H1 (cell line): ENCODE results near the gene MEF2B. TPM values are rescaled to one million over a fixed set of nuclear protein-coding genes. Genes with fewer than 3 reads are reported as not detected.

Source experiments
- CTCF ChIA-PET: fragments of 300-600 bp; sonication (Branson Sonifier 250); formaldehyde crosslinking; loops from one replicate; lab custom pipeline; 2021; ENCODE audit not compliant: partially characterized antibody; lab: Charles Lee
- POLR2A ChIA-PET: fragments of 300-600 bp; sonication (Branson Sonifier 250); formaldehyde crosslinking; loops from one replicate; lab custom pipeline; 2021; ENCODE audit warnings: inconsistent platforms; ENCODE audit not compliant: partially characterized antibody; lab: Charles Lee
- DNase-seq, 2 experiments: peaks; one replicate each; pipeline versions ENCODE4 v3.0.0 to v3.0.0-alpha.2; 2010 to 2022; ENCODE audit warnings: low spot score in 2 of 2, low read depth in 1 of 2, mixed read lengths in 1 of 2
- FAIRE-seq: peaks from 2 replicates; lab custom pipeline; 2011; peaks lifted over from hg19 to GRCh38; lab: Jason Lieb, UNC
- H2AFZ ChIP-seq: 2 replicates; pipeline ENCODE4 v1.8.1; 2012; ENCODE audit warnings: low read length, inconsistent platforms
- H2AK5ac ChIP-seq: 2 replicates; pipeline ENCODE4 v1.6.1; 2013; ENCODE audit warnings: low read depth, low read length
- H2BK120ac ChIP-seq: replicated peaks from 2 replicates; pipeline ENCODE3; 2013; ENCODE audit warnings: low read depth, low read length, inconsistent platforms
- H2BK12ac ChIP-seq: 2 replicates; pipeline ENCODE4 v1.6.1; 2013; ENCODE audit warnings: low read depth, low read length
- H2BK15ac ChIP-seq: 2 replicates; pipeline ENCODE4 v1.6.1; 2013; ENCODE audit warnings: low read length
- H2BK20ac ChIP-seq: 2 replicates; pipeline ENCODE4 v1.6.1; 2013; ENCODE audit warnings: low read length
- H2BK5ac ChIP-seq: 2 replicates; pipeline ENCODE4 v1.6.1; 2013; ENCODE audit warnings: low read depth, low read length
- H3K14ac ChIP-seq: 2 replicates; pipeline ENCODE4 v1.6.1; 2013; ENCODE audit warnings: inconsistent platforms; ENCODE audit not compliant: insufficient read length
- H3K18ac ChIP-seq: 2 replicates; pipeline ENCODE4 v1.6.1; 2013; ENCODE audit warnings: low read length; ENCODE audit errors: extremely low read depth
- H3K23ac ChIP-seq: 2 replicates; pipeline ENCODE4 v1.6.1; 2013; ENCODE audit warnings: inconsistent platforms; ENCODE audit not compliant: insufficient read length
- H3K23me2 ChIP-seq: 2 replicates; pipeline ENCODE4 v1.6.1; 2013; ENCODE audit warnings: low read depth, low read length
- H3K27ac ChIP-seq: 2 replicates; pipeline ENCODE4 v1.6.1; 2011; ENCODE audit warnings: low read depth, low read length, inconsistent platforms
- H3K27me3 ChIP-seq, 4 experiments: replicated peaks in 1 of 4; 1 replicate in 1 of 4; 2 replicates in 3 of 4; pipeline versions ENCODE4 v1.6.1 to v1.8.1; 2011 to 2013; ENCODE audit warnings: low read length in 3 of 4, mild to moderate bottlenecking in 3 of 4, inconsistent platforms in 2 of 4, mixed read lengths in 2 of 4, moderate library complexity in 1 of 4; ENCODE audit not compliant: control insufficient read depth in 3 of 4, insufficient read depth in 3 of 4; ENCODE audit errors: extremely low read depth in 1 of 4
- H3K36me3 ChIP-seq, 4 experiments: 2 replicates each; pipeline versions ENCODE4 v1.6.1 to v1.8.1; 2011 to 2013; ENCODE audit warnings: mild to moderate bottlenecking in 4 of 4, low read length in 3 of 4, moderate library complexity in 2 of 4, control low read depth in 1 of 4, inconsistent platforms in 1 of 4; ENCODE audit not compliant: insufficient read depth in 4 of 4, control insufficient read depth in 2 of 4
- H3K4ac ChIP-seq: replicated peaks from 2 replicates; pipeline ENCODE3; 2013; ENCODE audit warnings: low read length, low read depth, mixed read lengths, inconsistent platforms; ENCODE audit not compliant: insufficient read length
- H3K4me1 ChIP-seq, 4 experiments: replicated peaks in 1 of 4; 1 replicate in 1 of 4; 2 replicates in 3 of 4; pipeline versions ENCODE4 v1.6.1 to v1.8.1; 2011 to 2013; ENCODE audit warnings: low read length in 3 of 4, inconsistent platforms in 2 of 4, mixed read lengths in 1 of 4; ENCODE audit not compliant: insufficient read depth in 4 of 4, control insufficient read depth in 3 of 4
- H3K4me2 ChIP-seq, 2 experiments: 2 replicates each; pipeline versions ENCODE4 v1.6.1 to v1.8.1; 2011 to 2013; ENCODE audit warnings: low read depth in 2 of 2, low read length in 2 of 2, control low read depth in 1 of 2, inconsistent platforms in 1 of 2, mild to moderate bottlenecking in 1 of 2; ENCODE audit not compliant: insufficient read depth in 1 of 2
- H3K4me3 ChIP-seq, 4 experiments: fragments of 200-600, 300-600 bp in 1 of 4; sonication (generic), shearing (Covaris generic), sonication (Bioruptor Twin) in 1 of 4; 2 replicates each; pipeline versions ENCODE4 v1.5.1 to v1.8.1; 2011 to 2016; ENCODE audit warnings: low read length in 4 of 4, low read depth in 3 of 4, control low read depth in 2 of 4, inconsistent platforms in 2 of 4, mild to moderate bottlenecking in 2 of 4, mixed read lengths in 1 of 4, moderate library complexity in 1 of 4; ENCODE audit not compliant: insufficient read depth in 2 of 4; ENCODE audit errors: extremely low read depth in 1 of 4
- H3K56ac ChIP-seq: replicated peaks from 2 replicates; pipeline ENCODE3; 2013; ENCODE audit warnings: low read depth, mild to moderate bottlenecking, mixed read lengths, low read length, inconsistent platforms; ENCODE audit not compliant: insufficient read length
- H3K79me1 ChIP-seq: 2 replicates; pipeline ENCODE4 v1.6.1; 2013; ENCODE audit warnings: low read depth, low read length, control low read depth
- H3K79me2 ChIP-seq, 2 experiments: 2 replicates each; pipeline versions ENCODE4 v1.6.1 to v1.8.1; 2012 to 2013; ENCODE audit warnings: low read length in 2 of 2, mild to moderate bottlenecking in 2 of 2, inconsistent platforms in 1 of 2; ENCODE audit not compliant: insufficient read depth in 2 of 2, control insufficient read depth in 1 of 2
- H3K9ac ChIP-seq, 4 experiments: replicated peaks in 1 of 4; 1 replicate in 1 of 4; 2 replicates in 3 of 4; pipeline versions ENCODE4 v1.6.1 to v1.8.1; 2011 to 2013; ENCODE audit warnings: low read depth in 3 of 4, low read length in 3 of 4, control low read depth in 2 of 4, mild to moderate bottlenecking in 2 of 4, moderate library complexity in 2 of 4, inconsistent platforms in 1 of 4; ENCODE audit errors: extremely low read depth in 1 of 4
- H3K9me3 ChIP-seq, 2 experiments: 2 replicates each; pipeline versions ENCODE4 v1.6.1 to v1.8.1; 2012 to 2013; ENCODE audit warnings: mild to moderate bottlenecking in 2 of 2, moderate library complexity in 2 of 2, control low read depth in 1 of 2, inconsistent platforms in 1 of 2, low read depth in 1 of 2, low read length in 1 of 2, mixed read lengths in 1 of 2; ENCODE audit not compliant: insufficient read depth in 2 of 2
- H4K20me1 ChIP-seq, 2 experiments: replicated peaks in 1 of 2; 2 replicates each; pipeline versions ENCODE3 to v1.8.1; 2011 to 2013; ENCODE audit warnings: inconsistent platforms in 2 of 2, low read length in 2 of 2, mild to moderate bottlenecking in 1 of 2; ENCODE audit not compliant: insufficient read depth in 2 of 2, control insufficient read depth in 1 of 2
- H4K5ac ChIP-seq: 2 replicates; pipeline ENCODE4 v1.6.1; 2013; ENCODE audit warnings: low read length, low read depth, mixed read lengths, inconsistent platforms; ENCODE audit not compliant: insufficient read length
- H4K8ac ChIP-seq: 2 replicates; pipeline ENCODE4 v1.8.0; 2013; ENCODE audit warnings: mild to moderate bottlenecking, moderate library complexity, low read length, inconsistent platforms; ENCODE audit not compliant: insufficient read depth; ENCODE audit errors: extremely low read depth
- H4K91ac ChIP-seq: replicated peaks from 2 replicates; pipeline ENCODE3; 2013; ENCODE audit warnings: low read length, mixed read lengths, inconsistent platforms; ENCODE audit not compliant: insufficient read length
- ASH2L ChIP-seq: fragments of 200-600, 300-600 bp; sonication (generic); IDR thresholded peaks from one replicate; pipeline ENCODE4 v1.7.1; 2017; ENCODE audit warnings: low read length
- BACH1 ChIP-seq: IDR thresholded peaks from 2 replicates; pipeline ENCODE4 v1.6.1; 2012; ENCODE audit warnings: low read length, improper control_type of control experiment
- EGR1 ChIP-seq: IDR thresholded peaks from 2 replicates; pipeline ENCODE4 v1.6.1; 2011; ENCODE audit warnings: low read depth, low read length, borderline replicate concordance
- EZH2 ChIP-seq: fragments of 200-600 bp; sonication (generic); IDR thresholded peaks from 2 replicates; pipeline ENCODE4 v1.7.1; 2012; ENCODE audit warnings: low read depth, mild to moderate bottlenecking, moderate library complexity, low read length, inconsistent platforms; ENCODE audit not compliant: severe bottlenecking
- FOSL1 ChIP-seq: IDR thresholded peaks from 2 replicates; pipeline ENCODE4 v1.6.1; 2011; ENCODE audit warnings: mild to moderate bottlenecking, low read depth, low read length, moderate library complexity; ENCODE audit not compliant: insufficient read depth
- JUN ChIP-seq: IDR thresholded peaks from 2 replicates; pipeline ENCODE4 v1.6.1; 2011; ENCODE audit warnings: low read depth, mild to moderate bottlenecking, improper control_type of control experiment, low read length
- MAFK ChIP-seq: IDR thresholded peaks from 2 replicates; pipeline ENCODE4 v1.6.1; 2012; ENCODE audit warnings: low read depth, mild to moderate bottlenecking, improper control_type of control experiment, low read length
- POLR2AphosphoS5 ChIP-seq: IDR thresholded peaks from 2 replicates; pipeline ENCODE4 v1.6.1; 2011; ENCODE audit warnings: low read depth, low read length
- RFX5 ChIP-seq: IDR thresholded peaks from 2 replicates; pipeline ENCODE4 v1.6.1; 2011; ENCODE audit warnings: low read depth, low read length, improper control_type of control experiment, borderline replicate concordance
- SP2 ChIP-seq: IDR thresholded peaks from 2 replicates; pipeline ENCODE4 v1.6.1; 2012; ENCODE audit warnings: mild to moderate bottlenecking, low read length, inconsistent platforms
- TAF1 ChIP-seq: IDR thresholded peaks from 2 replicates; pipeline ENCODE4 v1.6.1; 2011; ENCODE audit warnings: mild to moderate bottlenecking, low read depth, low read length
- TBP ChIP-seq: IDR thresholded peaks from 2 replicates; pipeline ENCODE4 v1.6.1; 2011; ENCODE audit warnings: low read depth, low read length, improper control_type of control experiment
- WGBS, 2 experiments: shearing (Covaris generic) in 1 of 2; methylation state at CpG; one replicate each; pipeline versions ENCODE4 v1.1.6 to v1.1.7; 2013 to 2015; ENCODE audit warnings: low lambda C conversion rate in 2 of 2, mixed read lengths in 2 of 2, inconsistent platforms in 1 of 2, low coverage in 1 of 2, missing lambda C conversion rate in 1 of 2; ENCODE audit not compliant: insufficient replicate concordance in 2 of 2, insufficient coverage in 1 of 2, insufficient read length in 1 of 2; ENCODE audit errors: extremely low coverage in 1 of 2, missing lambda C conversion rate in 1 of 2; 5-methylcytosine and 5-hydroxymethylcytosine counted together
- polyA plus RNA-seq, 7 experiments: library from polyadenylated mRNA; depleted of rRNA in 3 of 7; stranded (reverse) in 5 of 7; unstranded in 2 of 7; fragments of >200 nt in 5 of 7; fragments of 200-250 nt in 2 of 7; gene quantifications; 1 replicate in 5 of 7; 2 replicates in 1 of 7; 4 replicates in 1 of 7; pipeline versions ENCODE4 v1.2.1 to v1.2.3, GENCODE V29; 2011 to 2013; ENCODE audit warnings: missing spikeins in 2 of 7, mixed read lengths in 2 of 7
- total RNA-seq: library from RNA; stranded (reverse); fragmentation: NEBNext Ultra II Directional; extraction: Animal tissue kit (Norgen Biotek cat#: 25700); gene quantifications from 2 replicates; pipeline ENCODE4 v1.2.1, GENCODE V29; 2021
- TF ChIP-seq, protein P1 (sequence below): IDR thresholded peaks from 2 replicates; pipeline ENCODE4 v1.6.1; 2012; ENCODE audit warnings: low read length, inconsistent platforms

MEF2B gene
- total and polyA plus RNA-seq, 2 of the 8 experiments (the other 6 are each of a cell fraction or from before 2014, with no cell fraction given), result 2.8 to 3.7 TPM

DNA sequence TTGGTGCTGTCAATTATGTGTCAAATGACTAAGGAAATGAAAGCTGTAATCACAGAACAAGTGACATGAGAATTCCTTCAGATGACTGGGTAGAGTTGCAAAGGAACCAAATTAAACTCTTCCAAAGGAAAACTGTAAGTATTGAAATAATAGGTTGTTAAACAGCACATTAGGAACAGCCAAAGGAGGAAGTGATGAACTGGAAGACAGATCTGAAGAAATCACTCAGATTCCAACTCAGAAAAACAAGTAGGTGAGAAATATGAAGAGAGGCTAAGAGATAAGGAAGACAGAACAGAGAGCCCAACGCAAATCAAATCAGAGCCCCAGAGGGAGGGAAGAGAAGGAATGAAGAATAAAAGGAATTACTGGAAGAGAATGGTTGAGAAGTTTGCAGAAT, 47.2 kb downstream of the MEF2B start:
- H4K5ac ChIP-seq, result no peak overlapping the region
- H2BK120ac ChIP-seq, result no peak overlapping the region
- WGBS, 2 experiments, result 88% methylated on average over 1 of the region's 1 CpG; no CpG with 5 or more reads in 1 of the 2 experiments
- H2AK5ac ChIP-seq, result no peak overlapping the region
- H2AFZ ChIP-seq, result no peak overlapping the region
- H3K36me3 ChIP-seq, result peaks cover 0 to 14% (median 4%) of the 10 kb centered on the region in 4 experiments; a peak in 3 of 8 replicates
- H3K4me1 ChIP-seq, result peaks cover 0 to 18% (median 13%) of the 10 kb centered on the region in 4 experiments; a peak in 6 of 7 replicates
- no peak overlapping the region for H2BK15ac ChIP-seq
- ChIA-PET POLR2A (interaction anchor here (1.2 to 3.3 kb wide), 3 partner anchors 9 to 136 kb away, joined by 3 to 22 read pairs (median 8); no protein-coding TSS in a partner anchor), CTCF (interaction anchor here (0.6 to 3.1 kb wide), 7 partner anchors 11 to 962 kb away, joined by 3 to 24 read pairs (median 3); no protein-coding TSS in a partner anchor)
- H3K9ac ChIP-seq, result no peak overlapping the region
- no peak overlapping the region for H2BK5ac ChIP-seq
- H3K18ac ChIP-seq, result no peak overlapping the region
- no peak overlapping the region for H3K56ac ChIP-seq
- H3K23ac ChIP-seq, result no peak overlapping the region
- FAIRE-seq (no peak), DNase-seq (no peak)
- peaks cover 0 to 2% of the 10 kb centered on the region in 2 experiments for H4K20me1 ChIP-seq
- H3K79me2 ChIP-seq, result no peaks in the 10 kb centered on the region
- no peak overlapping the region for H2BK12ac ChIP-seq
- H3K23me2 ChIP-seq, result peaks cover 4% of the 10 kb centered on the region; the same call in 1 of the 2 replicates
- no peak overlapping the region for H3K4ac ChIP-seq
- H4K91ac ChIP-seq, result no peak overlapping the region
- no peak overlapping the region for H2BK20ac ChIP-seq
- no peak overlapping the region for H3K4me2 ChIP-seq
- H4K8ac ChIP-seq, result no peak overlapping the region
- H3K4me3 ChIP-seq, result no peak overlapping the region
- no peak overlapping the region for H3K14ac ChIP-seq
- H3K79me1 ChIP-seq, result no peaks in the 10 kb centered on the region
- no peaks in the 10 kb centered on the region for H3K27me3 ChIP-seq
- no peaks in the 10 kb centered on the region for H3K9me3 ChIP-seq
- no peak overlapping the region for H3K27ac ChIP-seq
- TF ChIP-seq ASH2L (no peak), SP2 (no peak), TAF1 (no peak), TBP (no peak), JUN (no peak), BACH1 (no peak), EGR1 (no peak), FOSL1 (no peak), POLR2AphosphoS5 (no peak), EZH2 (no peak), RFX5 (no peak), MAFK (no peak)
- TF ChIP-seq, protein P1, sequence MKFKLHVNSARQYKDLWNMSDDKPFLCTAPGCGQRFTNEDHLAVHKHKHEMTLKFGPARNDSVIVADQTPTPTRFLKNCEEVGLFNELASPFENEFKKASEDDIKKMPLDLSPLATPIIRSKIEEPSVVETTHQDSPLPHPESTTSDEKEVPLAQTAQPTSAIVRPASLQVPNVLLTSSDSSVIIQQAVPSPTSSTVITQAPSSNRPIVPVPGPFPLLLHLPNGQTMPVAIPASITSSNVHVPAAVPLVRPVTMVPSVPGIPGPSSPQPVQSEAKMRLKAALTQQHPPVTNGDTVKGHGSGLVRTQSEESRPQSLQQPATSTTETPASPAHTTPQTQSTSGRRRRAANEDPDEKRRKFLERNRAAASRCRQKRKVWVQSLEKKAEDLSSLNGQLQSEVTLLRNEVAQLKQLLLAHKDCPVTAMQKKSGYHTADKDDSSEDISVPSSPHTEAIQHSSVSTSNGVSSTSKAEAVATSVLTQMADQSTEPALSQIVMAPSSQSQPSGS, result no peak
